Esophagus squamous epithelium (tissue), 4 donors: ENCODE data around the gene EFHC1.

ENCODE experiments used
- POLR2A ChIP-seq, 4 donors: fragments of 450-650 bp; IDR thresholded peaks; one replicate each; pipeline ENCODE4 v1.6.1; 2017; ENCODE audit warnings: antibody characterized with exemption in 4 of 4, mild to moderate bottlenecking in 4 of 4, moderate library complexity in 3 of 4
- TF ChIP-seq, protein P1 (sequence below), 6 experiments: fragments of 450-650 bp in 4 of 6; fragments of 200-600 bp in 2 of 6; sonication (generic) in 2 of 6; IDR thresholded peaks; one replicate each; pipeline ENCODE4 v1.5.1; 2016 to 2019; ENCODE audit warnings: antibody characterized with exemption in 6 of 6, mild to moderate bottlenecking in 4 of 6, moderate library complexity in 4 of 6

DNA sequence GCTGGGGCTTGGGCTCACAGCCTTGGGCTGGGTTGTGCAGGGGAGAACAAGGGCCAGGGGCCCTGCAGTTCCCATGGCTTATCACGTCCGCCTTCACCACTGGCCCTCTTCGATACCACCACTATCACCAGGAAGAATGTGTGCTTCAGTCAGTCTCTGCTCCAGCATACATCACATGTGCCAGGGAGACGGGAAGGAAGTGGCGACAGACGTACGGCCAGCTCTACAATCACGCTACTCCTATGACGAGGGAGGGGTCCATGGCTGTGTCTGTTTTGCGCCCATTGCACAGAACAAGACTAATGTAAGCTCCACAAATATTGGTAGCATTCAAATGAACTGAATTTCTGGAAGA is 84.6 kb downstream of the EFHC1 start:
- TF ChIP-seq, protein P1, sequence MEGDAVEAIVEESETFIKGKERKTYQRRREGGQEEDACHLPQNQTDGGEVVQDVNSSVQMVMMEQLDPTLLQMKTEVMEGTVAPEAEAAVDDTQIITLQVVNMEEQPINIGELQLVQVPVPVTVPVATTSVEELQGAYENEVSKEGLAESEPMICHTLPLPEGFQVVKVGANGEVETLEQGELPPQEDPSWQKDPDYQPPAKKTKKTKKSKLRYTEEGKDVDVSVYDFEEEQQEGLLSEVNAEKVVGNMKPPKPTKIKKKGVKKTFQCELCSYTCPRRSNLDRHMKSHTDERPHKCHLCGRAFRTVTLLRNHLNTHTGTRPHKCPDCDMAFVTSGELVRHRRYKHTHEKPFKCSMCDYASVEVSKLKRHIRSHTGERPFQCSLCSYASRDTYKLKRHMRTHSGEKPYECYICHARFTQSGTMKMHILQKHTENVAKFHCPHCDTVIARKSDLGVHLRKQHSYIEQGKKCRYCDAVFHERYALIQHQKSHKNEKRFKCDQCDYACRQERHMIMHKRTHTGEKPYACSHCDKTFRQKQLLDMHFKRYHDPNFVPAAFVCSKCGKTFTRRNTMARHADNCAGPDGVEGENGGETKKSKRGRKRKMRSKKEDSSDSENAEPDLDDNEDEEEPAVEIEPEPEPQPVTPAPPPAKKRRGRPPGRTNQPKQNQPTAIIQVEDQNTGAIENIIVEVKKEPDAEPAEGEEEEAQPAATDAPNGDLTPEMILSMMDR (IDR thresholded peaks at IDR 0.05): no peak
- no peak for TF ChIP-seq POLR2A (IDR thresholded peaks at IDR 0.05)
